GM12892 (cell line): ENCODE data around the gene ANKS1B.

Experiments used
- POLR2A ChIP-seq: IDR thresholded peaks from 2 replicates; pipeline ENCODE4 v1.6.1; 2011; ENCODE audit warnings: low read depth, low read length, control low read depth
- TAF1 ChIP-seq: IDR thresholded peaks from 2 replicates; pipeline ENCODE4 v1.6.1; 2011; ENCODE audit warnings: low read depth, mild to moderate bottlenecking, control low read depth, low read length, borderline replicate concordance

DNA sequence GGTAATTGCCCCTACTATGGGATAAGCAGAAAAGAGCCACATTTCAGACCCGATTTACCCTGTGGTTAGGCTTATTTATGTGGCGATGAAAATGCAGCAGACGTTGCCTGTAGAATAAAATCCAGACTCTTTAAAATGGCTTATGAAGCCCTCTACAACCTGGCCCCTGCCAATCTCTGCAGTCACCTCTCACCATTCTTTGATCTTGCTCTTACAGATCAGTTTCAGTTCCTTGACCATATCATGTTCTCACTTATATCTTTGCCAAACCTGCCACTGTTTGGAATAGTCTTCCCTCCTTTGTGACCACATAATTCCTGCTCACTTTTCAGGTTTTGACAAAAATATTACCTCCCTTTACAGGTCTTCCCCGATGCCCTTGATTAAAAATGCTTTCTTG is 601.5 kb downstream of the ANKS1B start:
- TF ChIP-seq TAF1 (no peak), POLR2A (no peak)
